Measurements from ENCODE around the gene ZNF865. TPM values are rescaled to one million over a fixed set of nuclear protein-coding genes. Genes with fewer than 3 reads are reported as not detected.
A peak's percentile ranks its signal among the peaks of the same experiment; 100 is the strongest.

ZNF865 gene
- total RNA-seq, 1 experiment from 2014 or later = 9.1 TPM

DNA sequence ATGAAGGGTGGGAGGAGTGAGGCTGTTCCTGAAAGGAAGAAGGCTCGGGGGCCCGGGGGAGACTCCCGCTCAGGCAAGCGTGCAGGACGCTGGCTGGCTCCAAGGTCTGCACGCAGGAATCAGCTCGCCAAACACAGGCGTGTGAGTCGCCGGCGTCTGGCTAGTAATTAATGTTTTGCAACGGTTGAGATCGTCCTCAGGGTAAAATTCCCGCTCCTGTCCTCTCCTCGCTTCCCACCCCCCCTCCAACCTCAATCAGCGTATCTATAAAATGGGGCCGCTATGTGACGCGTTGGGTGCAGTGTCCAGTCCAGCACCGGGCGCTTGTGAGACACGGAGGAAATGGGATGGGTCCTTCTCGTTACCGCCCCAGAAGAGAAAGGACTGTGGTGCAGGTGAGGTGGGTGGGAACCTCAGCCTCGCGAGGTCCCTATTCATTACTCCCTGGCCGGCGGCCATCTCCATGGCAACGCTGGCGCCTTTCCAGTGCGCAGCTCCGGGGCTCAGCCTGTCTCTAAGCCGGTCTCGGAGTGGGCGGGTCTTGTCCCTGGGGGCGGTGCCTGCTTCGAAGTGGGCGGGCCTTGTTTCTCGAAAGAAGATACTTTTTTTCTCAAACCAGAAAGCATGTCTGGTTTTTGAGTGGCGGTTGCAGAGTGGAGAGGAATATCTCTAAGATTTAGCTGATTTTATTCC is 18.3 kb upstream of the ZNF865 start:
- DNase-seq (ENCODE audit: low spot score) = peak; percentile 100

DNA sequence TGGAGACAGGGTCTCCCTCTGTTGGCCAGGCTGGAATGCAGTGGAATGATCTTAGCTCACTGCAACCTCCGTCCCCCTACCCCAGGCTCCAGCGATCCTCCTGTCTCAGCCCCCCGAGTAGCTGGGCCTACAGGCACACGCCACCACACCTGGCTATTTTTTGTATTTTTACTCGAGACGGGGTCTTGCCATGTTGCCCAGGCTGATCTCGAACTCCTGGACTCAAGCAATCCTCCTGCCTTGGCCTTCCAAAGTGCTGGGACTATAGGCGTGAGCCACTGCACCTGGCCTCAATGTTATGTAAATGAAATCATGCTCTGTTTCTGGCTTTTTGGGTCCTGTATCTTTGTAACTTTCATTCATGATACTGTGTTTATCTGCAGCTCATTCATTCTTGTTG is 16.7 kb upstream of the ZNF865 start:
- no peak for DNase-seq (ENCODE audit: low spot score)

DNA sequence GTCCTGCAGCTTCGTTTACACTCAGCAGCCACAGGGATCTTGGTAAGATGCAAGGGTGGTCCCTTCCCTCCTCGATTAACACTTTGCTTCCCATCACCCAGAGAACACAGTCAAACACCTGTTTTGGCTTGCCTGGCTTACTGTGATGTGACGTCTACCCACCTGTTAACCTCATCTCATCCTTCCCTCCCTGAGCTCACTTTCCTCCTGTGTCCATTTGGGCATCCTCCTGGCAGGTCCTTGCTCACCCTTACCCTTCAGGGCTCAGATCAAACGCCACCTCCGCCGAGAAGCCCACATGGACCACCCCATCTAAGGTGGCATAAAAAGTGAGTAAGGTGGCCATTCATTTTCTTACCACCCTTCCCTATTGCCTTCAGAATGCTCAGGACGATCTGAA is 15.3 kb upstream of the ZNF865 start:
- no peak for DNase-seq (ENCODE audit: low spot score)

DNA sequence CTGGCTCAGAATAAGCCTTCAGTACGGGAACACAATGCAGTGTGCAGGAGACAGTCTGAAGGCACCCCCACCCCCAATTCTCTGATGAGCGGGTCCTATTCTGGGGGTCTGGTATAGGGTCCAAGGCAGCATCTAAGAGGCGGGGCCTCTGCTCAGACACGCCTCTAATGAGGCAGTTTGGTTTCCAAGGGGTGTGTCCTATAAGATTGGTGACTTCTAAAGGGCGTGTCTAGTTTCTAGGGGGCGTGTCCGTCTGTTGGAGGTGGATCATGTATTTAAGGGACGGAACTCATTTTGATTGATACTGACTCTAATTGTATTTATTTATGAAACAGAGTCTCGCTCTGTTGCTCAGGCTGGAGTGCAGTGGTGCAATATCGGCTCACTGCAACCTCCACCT is 14.8 kb upstream of the ZNF865 start:
- peak; percentile 64 for DNase-seq (ENCODE audit: low spot score)

DNA sequence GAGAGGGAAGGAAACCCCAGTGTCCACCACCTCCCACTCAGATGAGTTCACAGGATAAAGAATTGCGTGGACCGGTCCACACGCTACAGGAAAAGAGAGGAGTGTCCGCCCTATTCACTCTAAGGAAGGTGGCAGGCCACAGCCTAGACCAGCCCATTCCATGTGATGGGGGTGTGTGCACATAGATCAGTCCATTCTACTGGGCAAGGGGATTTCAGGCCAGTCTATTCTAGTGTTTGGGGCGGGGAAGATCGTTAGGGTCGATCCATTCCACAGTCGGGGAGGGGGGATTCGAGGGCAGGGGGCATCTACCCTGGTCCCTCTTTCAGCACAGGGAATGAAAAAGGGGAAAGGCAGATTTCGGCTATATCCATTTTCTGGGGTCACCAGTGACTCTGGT is 13.9 kb upstream of the ZNF865 start:
- peak; percentile 66 for DNase-seq (ENCODE audit: low spot score)

DNA sequence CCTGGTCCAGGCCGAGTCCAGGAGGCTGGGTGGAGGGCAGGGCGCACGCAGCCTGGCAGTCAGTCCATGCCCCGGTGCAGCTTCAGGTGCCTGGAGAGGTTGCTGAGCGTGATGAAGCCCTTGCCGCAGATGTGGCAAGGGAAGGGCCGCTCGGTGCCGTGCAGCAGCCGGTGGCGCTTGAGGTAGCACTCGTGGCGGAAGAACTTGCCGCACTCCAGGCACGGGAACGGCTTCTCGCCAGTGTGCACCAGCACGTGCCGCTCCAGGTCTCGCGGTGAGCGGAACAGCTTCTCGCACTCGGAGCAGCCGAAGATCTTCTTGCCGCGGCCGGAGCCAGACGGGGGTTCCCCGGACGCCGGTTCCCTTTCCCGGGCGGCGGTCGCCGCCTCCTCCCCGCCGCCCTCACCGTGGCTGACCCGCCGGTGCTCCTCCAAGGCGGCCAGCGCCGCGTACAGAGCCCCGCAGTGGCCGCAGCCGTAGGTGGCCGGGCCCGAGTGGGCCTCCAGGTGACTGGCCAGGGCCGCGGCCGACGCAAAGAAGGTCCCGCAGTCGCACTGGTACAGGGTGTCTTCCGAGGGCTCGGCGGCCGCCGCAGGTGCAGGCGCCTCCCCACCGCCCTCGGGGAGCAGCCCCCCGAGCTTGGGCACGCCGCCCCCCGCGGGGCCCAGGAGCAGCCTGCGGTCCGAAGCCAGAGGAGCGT is 12.9 kb upstream of the ZNF865 start:
- DNase-seq (ENCODE audit: low spot score) = no peak

DNA sequence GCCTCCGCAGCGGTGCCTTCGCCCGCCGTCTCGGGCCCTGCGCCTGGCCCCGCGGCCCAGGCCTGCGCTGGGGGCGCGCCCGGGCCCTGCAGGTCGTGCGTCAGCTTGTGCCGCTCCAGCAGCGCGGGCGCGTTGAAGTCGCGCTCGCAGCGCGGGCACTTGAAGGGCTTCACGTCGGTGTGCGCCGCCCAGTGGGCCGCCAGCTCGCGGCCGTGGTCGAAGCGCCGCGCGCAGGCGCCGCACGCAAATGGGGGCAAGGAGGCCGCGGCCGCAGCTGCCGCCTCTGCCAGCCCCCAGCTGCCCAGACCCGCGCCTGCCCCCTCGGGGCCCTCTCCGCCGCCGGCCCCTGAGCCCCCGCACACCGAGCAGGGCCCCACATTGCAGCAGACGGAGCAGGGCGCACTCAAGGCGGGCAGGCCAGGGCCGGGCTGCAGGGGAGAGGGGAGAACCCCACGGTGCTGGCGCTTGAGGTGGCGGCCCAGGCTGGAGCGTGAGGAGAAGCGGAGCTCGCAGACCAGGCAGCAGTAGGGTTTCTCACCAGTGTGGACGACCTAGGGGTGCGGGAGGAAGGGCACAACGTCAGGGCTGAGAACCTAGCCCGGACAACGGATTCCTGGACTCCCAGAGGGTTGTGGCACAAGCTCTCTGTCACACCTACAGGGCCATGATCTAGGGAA is 12.2 kb upstream of the ZNF865 start:
- no peak for DNase-seq (ENCODE audit: low spot score)

DNA sequence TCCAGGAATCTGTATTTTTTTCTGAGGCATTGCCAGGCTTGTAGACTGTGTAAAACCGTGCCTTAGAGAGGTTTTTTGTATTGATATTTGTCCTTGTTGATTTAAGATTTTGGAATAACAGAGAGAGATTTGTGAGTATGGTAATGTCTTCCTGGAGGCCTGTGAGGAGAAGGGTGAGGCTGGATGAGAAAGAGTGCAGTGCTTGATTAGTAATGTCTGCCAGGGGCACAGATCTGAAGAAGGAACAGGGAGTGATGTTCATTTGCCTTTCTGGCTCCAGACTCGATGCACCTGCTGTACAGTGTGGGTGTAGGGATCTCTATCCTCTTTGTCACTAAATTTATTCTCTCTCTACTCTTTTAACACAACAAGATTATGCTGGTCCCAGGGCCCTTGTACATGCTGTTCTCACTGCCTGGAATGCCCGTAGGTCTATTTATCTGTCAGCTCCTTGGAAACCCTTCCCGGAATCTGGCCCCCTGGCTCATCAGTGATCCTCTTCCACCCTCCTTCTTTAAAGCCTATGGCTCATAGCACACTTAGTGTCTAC is 10.4 kb upstream of the ZNF865 start:
- no peak for DNase-seq (ENCODE audit: low spot score)

DNA sequence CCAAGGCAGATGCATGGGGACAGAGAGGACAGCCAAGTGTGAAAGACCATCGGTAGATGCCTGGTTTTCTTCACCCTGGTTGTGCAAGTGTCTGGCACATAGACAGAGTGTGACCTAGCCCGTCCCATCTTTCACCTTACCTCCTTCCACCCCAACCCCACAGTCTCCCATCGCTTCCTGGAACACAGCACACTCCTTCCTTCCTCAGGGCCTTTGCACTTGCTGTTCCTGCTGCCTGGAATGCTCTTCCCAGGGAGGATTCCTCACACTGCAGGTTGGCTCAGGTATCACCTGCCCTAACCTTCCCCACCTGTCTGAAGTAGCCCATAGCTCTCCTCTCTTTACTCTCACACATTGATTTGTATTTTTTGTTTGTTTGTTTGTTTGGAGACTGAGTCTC is 9.1 kb upstream of the ZNF865 start:
- DNase-seq (ENCODE audit: low spot score) = no peak

DNA sequence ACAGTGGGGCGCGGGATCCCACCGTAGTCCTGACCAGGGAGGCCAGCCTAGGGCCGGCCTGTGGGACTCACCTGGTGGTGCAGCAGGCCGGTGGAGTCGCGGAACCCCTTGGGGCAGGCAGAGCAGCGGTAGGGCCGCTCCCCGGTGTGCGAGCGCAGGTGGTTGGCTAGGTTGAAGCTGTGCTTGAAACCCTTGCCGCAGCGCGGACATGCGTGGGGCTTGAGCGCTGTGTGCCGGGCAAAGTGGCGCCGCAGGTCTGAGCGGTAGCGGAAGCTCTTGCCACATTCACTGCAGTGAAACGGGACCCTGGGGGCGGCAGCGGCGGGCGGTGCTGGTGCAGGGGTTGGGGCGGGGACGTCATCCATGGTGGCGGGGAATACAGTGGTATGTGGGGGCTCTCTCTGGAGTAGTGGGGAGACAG is 7.9 kb upstream of the ZNF865 start:
- no peak for DNase-seq (ENCODE audit: low spot score)

DNA sequence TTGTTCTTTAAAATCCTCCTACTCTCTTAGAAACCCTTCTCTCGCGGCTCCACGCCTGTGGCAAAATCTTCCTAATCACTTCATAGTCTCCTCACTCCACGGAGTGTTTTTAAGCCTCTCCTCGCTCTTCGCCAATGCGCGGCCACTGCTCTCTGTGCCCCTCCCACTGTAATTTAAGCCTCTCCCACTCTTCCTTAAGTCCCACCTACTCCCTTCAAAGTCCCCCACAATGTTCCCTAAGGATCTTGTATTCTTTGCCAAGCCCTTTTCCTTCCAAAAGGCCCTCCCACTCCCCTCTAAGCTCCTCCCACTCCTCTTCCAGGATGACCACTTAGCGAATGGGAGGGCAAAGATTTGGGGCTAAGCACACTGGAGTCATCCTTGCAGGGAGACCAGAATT is 7.4 kb upstream of the ZNF865 start:
- no peak for DNase-seq (ENCODE audit: low spot score)

DNA sequence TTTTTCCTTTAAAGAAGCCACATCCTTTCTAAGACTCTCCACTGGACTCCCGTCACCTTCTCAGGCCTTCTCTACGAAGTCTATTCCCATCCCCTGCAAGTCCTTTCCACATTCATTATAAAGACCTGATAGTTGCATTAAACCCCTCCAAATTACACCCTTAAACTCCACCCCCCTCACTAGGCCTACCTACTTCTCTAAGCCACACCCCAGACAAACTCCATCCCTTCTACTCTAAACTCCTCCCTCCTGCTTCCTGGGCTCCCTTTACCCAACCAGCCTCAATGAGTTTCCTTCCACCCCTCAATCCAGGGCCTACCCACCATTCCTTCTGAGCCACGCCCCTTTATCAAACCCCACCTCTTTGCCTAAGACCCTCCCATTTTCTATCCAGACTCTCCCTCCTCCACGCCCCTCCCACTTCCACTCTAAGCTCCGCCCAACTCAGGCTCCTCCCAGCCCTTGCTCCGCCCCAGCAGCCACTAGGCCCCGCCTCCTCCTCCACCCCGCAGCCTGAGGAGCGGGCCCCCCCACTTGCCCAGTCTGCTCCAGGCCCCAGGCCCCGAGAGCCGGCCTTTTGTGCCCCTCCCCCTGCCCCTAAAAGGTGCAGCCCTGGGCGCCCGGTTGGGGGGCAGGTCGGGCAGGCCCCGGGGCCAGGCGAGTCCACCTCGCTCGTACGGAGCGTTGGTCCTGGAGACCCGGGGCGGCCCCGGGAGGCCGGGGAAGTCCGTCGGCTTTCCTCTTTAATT is 6.6 kb upstream of the ZNF865 start:
- DNase-seq (ENCODE audit: low spot score) = peak; percentile 100

DNA sequence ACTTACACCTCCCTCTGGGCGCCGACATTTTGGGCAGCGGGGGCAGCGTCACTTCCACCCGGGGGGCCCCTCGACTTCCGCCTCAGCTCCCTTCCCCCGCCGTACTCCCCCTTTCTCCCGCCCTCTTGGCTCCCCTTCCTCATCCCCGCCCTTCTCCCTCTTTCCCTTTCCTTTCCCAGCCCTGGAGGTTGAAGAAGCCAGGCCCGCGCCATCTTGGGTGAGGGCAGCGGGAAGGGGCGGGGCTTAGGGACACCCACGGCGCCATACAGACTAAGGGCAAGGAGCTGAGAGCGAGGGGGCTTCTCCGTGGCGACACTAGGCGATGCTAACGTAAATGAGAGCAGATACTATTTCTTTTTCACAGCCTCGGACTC is 6.0 kb upstream of the ZNF865 start, which contains the start of gene FIZ1:
Gene FIZ1, minus strand, starts transcription at position 50 of the 374 bp plus-strand sequence. CDS start 1,652 bp downstream, outside the sequence.
- peak; percentile 100 for DNase-seq (ENCODE audit: low spot score)

DNA sequence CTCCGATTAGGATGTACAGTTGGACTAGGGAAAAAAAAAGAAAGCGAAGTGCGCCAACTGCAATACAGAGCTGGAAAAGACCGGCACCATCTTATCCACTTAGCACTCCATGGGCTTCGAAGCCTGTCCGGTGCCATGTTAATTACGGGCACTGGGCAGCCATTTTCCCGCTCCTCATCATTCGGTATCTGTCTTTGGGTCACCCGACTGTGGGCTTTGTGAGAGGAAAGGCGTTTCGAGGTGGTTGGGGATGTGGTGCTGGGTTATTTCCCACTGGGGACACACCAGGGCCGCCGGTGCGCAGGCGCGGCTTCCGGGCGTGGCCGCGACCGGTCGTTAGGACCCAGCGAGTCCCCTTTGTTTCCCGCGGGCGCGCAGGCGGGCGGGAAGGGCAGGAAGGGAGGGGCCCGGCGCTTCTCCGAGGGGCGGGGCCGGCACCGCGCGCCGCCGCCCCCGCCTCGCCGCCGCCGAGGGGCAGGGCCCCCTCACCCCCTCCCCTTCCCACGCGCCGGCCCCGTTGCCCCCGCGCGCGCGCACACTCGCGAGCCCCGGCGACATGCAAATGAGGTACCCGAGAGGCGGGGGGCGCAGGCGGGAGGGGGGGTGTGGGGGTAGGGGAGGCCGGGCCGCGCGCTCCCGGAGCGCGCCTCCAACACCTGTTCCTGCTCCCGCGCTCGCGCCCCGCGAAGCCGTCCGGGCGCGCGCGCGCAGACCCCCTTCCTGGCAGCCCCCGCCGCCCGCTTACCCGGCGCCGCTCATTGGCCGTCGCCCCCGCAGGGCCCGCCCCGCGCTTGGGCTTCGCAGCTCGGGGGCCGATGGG is 5.4 kb upstream of the ZNF865 start, which contains the start of gene ZNF524:
Gene ZNF524, plus strand, starts transcription at position 447 of the 820 bp plus-strand sequence. CDS start 1,825 bp downstream, outside the sequence.
- DNase-seq (ENCODE audit: low spot score) = peak; percentile 61

DNA sequence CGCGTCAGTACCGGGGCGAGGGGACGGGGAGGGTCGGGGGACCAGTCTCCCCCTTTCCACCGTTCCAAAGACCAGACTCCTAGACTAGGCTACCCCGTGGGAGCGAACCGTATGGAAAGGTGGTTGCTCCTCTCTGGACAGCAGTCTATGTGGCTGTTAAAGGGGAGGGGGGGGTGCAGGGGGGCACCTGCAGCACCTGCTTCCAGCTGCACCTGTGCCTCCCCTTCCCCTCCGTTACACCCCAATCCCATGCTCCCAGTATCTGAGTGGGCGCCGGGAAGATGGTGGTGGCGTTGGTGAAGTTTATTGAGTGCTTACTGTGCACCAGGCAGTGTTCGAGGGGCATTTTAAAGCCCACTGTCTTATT is 4.8 kb upstream of the ZNF865 start:
- DNase-seq (ENCODE audit: low spot score) = no peak

DNA sequence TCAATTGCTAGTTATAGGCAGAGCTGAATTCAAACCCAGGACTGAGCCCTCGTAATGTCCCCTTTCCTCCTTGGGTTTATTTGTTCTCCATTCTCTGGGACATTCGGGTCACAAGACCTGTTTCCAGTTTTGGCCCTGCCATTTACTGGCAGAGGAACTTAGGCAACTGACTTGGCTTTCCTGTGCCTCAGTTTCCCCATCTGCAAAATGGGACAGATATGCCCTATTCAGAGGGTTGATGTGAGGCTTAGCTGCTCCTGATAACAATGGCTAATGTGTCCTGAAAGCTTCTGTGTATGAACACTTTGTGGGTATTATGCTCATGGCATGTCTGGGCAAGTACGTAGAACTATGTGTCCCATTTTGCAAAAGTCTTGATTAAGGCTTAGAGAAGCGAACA is 4.4 kb upstream of the ZNF865 start:
- DNase-seq (ENCODE audit: low spot score) = no peak

DNA sequence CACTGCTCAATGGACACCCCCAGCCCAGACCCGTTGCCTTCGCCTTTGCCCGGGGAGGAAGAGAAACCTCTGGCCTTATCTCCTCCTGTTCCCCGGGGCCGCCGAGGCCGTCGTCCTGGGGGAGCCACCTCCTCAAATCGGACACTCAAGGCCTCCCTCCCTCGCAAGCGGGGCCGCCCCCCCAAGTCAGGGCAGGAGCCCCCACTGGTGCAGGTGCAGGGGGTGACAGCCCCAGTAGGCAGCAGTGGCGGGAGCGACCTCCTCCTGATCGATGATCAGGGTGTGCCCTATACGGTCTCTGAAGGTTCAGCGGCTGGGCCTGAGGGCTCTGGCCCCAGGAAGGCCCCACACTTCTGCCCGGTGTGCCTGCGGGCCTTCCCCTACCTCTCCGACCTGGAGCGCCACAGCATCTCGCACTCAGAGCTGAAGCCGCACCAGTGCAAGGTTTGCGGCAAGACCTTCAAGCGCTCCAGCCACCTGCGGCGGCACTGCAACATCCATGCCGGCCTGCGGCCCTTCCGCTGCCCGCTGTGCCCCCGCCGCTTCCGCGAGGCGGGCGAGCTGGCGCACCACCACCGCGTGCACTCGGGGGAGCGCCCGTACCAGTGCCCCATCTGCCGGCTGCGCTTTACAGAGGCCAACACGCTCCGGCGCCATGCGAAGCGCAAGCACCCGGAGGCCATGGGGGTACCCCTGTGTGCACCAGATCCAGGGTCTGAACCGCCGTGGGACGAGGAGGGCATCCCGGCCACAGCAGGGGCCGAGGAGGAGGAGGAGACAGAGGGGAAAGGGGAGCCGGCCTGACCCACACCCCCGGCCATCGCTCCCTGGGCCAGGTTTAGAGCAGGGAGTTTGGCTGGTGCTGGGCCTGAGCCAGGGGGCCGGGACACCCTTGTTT is 3.1 kb upstream of the ZNF865 start:
- no peak for DNase-seq (ENCODE audit: low spot score)

DNA sequence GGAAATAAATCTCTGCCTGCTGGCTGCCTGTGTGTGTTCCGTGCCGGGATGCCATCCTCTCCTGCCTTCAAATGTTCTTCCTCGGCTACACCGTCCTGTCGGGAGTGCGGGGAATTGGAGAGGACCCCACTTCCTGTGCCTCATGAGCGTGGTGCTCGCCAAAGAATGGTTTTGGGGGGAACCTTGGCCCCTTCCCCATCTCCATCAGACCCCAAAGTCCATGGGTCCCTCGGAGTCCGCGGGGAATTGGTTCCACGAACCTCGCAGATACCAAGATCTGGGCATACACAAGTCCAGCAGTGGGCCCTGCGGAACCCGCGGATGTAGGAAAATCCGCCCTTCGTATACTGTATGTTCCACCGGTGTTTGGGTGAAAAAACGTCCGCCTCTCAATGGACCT is 2.3 kb upstream of the ZNF865 start:
- no peak for DNase-seq (ENCODE audit: low spot score)

DNA sequence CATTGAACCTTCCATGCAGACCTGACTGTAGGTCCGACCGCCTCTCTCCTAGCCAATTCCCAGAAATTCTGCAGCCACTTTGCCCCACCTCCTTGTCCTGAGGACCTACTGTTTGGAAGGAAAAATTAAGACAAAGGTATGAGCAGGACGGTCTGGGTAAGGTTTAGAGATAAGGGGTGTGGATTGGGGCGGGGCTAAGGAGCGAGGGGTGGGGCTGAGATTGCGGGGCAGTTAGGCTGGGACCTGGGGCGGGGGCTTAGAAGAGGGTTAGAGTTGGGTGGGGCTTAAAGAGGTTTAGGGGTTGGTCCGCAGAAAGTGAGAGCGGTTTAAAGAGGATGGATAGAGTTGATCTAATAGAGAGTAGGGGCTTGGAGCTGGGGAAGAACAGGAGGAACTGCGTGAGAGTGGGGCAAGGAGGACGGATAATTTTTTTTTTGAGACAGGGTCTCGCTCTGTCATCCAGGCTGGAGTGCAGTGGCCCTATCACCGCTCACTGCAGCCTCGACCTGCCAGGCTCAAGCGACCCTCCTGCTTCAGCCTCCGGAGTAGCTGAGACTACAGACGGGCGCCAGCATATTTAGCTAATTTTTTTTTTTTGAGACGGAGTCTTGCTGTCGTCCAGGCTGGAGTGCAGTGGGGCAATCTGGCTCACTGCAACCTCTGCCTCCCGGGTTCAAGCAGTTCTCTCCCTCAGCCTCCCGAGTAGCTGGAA is 1.7 kb upstream of the ZNF865 start:
- no peak for DNase-seq (ENCODE audit: low spot score)
